ENCODE measurements around the gene TREML1.

The TREML1 gene

GRCh38 chr6:41153451-41153850, 696 bp downstream of the TREML1 start:
- no peak overlapping the region for H3K4me3 ChIP-seq (ENCODE audit: low read length)
- TF ChIP-seq, protein P1, sequence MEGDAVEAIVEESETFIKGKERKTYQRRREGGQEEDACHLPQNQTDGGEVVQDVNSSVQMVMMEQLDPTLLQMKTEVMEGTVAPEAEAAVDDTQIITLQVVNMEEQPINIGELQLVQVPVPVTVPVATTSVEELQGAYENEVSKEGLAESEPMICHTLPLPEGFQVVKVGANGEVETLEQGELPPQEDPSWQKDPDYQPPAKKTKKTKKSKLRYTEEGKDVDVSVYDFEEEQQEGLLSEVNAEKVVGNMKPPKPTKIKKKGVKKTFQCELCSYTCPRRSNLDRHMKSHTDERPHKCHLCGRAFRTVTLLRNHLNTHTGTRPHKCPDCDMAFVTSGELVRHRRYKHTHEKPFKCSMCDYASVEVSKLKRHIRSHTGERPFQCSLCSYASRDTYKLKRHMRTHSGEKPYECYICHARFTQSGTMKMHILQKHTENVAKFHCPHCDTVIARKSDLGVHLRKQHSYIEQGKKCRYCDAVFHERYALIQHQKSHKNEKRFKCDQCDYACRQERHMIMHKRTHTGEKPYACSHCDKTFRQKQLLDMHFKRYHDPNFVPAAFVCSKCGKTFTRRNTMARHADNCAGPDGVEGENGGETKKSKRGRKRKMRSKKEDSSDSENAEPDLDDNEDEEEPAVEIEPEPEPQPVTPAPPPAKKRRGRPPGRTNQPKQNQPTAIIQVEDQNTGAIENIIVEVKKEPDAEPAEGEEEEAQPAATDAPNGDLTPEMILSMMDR (conservative IDR thresholded peaks at IDR 0.05; ENCODE audit: low read length) = no peak
- no peak for DNase-seq (ENCODE audit: low read depth)

DNA sequence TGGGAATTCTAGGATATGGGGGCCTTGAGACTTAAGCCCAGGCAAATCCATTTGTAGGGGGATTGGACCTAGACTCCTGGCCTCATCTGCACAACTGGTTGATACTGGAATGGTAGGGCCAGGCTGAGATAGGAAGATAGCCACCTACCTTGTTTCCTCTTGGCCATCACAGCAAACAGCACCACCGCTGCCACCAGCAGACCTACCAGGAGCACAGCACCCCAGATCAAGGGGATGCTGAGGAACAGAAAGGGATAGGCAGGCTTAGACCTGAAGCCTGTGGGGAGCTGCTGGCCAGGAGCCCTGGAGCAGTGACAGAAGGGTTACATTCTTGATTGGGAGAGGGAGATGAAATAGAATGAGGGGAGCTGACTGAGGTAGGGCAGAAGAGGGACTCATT, 3.5 kb downstream of the TREML1 start:
- no peak overlapping the region for H3K4me3 ChIP-seq (ENCODE audit: low read length)
- TF ChIP-seq, protein P1 (conservative IDR thresholded peaks at IDR 0.05; ENCODE audit: low read length) = no peak
- DNase-seq (ENCODE audit: low read depth) = no peak

DNA sequence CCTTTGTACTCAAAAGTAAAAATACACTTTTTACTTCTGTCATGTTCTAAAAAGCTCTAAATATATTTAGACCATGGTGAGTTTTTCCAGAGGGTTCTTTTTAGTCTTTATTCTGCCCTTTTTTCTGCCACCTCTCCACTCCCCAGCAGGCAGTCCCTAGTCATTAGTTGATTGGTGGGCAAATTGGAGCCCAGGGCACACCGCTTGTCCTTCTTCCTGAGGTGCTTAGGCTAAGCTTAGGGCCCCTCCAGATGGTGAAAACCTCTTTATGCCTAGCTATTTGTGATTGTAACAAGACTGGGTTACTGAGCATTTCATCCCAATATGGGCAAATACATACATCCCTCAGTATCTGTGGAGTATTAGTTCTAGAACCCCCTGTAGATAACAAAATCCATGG, 6.2 kb downstream of the TREML1 start:
- no peak for DNase-seq (ENCODE audit: low read depth)
- TF ChIP-seq, protein P1 (conservative IDR thresholded peaks at IDR 0.05; ENCODE audit: low read length) = no peak
- H3K4me3 ChIP-seq (ENCODE audit: low read length) = no peak overlapping the region

DNA sequence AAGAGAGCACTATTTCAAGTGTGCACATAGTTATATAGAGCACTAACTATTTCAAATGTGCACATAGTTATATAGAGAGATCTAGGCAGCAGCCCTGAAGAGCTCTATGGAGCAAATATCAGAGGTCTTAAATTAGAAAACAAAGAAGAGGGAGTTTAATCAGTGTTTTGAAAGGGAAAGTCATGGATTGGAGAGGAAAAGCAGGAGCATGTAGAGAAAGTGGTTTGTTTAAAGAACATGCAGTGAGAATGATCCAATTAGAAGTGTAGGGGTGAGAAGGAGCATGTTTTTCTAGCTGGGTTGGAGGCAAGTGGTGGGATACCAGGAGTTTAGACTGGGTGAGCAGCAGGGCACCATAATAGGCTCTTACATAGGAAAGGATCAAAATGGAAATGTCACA, 17.2 kb downstream of the TREML1 start:
- DNase-seq (ENCODE audit: low read depth) = no peak
- TF ChIP-seq, protein P1 (conservative IDR thresholded peaks at IDR 0.05; ENCODE audit: low read length) = no peak
- no peak overlapping the region for H3K4me3 ChIP-seq (ENCODE audit: low read length)

DNA sequence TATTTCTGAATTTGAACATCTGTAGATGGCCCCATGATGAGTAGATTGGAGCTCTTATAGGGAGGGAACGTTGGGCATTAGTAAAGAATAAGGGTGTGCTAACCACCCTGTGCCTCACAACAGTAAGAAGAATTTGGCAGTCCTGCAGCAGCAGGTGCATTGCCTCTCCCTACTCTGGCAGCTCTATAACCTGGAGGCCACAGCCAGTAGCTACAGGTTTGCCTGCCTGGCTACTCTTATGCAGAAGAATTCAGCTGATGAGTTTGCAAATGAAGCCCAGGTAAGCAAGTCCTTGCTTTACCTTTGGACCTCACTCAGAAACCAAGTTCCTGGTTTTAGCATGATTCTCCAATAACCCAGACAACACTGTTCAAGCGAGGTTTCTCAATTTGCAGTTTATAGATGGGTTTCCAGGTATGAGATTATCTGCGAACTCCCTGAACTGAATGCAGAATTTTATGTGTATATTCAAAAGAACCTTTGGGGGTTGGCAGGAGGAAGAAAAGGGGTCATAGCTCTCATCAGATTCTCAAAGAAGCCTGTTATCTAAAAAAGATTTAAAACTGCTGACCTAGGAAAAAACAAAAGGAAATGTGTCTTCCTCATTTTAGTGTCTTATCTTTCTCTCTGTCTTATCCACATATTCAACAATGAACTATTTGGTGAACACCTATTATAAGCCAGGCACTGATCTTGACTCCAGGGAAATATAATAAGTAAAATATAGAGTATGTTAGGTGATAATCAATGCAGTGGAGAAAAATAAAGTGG, 18.9 kb downstream of the TREML1 start:
- H3K4me3 ChIP-seq (ENCODE audit: low read length) = no peak overlapping the region
- no peak for DNase-seq (ENCODE audit: low read depth)
- TF ChIP-seq, protein P1 (conservative IDR thresholded peaks at IDR 0.05; ENCODE audit: low read length) = no peak

DNA sequence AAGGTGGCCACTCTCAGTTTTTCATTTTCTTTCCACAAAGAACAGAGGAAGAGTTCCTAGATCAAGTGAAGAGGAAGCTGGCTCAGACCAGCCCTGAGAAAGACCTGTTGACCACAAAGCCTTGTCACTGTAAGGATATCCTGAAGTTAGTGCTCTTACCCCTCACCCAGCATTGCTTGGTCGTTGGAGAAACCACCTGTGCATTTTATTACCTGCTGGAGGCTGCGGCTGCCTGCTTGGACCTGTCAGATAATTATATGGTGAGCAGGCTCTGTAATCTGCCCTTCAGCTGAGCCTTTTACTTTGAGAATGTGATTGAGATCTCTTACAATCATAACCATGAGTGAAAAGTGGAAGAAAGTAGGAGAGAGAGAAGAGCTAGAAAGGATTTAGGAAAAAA, 21.9 kb downstream of the TREML1 start:
- DNase-seq (ENCODE audit: low read depth) = no peak
- no peak overlapping the region for H3K4me3 ChIP-seq (ENCODE audit: low read length)
- TF ChIP-seq, protein P1 (conservative IDR thresholded peaks at IDR 0.05; ENCODE audit: low read length) = no peak

GRCh38 chr6:41125282-41125681, 28.9 kb downstream of the TREML1 start:
- DNase-seq (ENCODE audit: low read depth) = no peak
- H3K4me3 ChIP-seq (ENCODE audit: low read length) = no peak overlapping the region
- TF ChIP-seq, protein P1 (conservative IDR thresholded peaks at IDR 0.05; ENCODE audit: low read length) = no peak

All from AG10803 (cell line).